Measurements from ENCODE around the gene BABAM1.

DNA sequence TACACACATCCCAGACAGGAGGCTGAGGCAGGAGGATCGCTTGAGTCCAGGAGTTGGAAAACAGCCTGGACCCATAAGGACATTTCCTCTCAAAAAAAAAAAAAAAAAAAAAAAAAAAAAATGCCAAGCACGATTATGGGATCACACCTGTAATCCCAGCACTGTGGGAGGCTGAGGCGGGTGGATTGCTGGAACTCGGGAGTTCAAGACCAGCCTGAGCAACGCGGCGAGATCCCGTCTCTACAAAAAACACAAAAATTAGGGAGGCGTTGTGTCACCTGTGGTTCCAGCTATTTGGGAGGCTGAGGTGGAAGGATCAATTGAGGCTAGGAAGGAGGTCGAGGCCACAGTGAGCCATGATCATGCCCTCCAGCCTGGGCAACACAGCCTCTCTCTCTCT, 42.2 kb upstream of the BABAM1 start:
- TF ChIP-seq, protein P1, sequence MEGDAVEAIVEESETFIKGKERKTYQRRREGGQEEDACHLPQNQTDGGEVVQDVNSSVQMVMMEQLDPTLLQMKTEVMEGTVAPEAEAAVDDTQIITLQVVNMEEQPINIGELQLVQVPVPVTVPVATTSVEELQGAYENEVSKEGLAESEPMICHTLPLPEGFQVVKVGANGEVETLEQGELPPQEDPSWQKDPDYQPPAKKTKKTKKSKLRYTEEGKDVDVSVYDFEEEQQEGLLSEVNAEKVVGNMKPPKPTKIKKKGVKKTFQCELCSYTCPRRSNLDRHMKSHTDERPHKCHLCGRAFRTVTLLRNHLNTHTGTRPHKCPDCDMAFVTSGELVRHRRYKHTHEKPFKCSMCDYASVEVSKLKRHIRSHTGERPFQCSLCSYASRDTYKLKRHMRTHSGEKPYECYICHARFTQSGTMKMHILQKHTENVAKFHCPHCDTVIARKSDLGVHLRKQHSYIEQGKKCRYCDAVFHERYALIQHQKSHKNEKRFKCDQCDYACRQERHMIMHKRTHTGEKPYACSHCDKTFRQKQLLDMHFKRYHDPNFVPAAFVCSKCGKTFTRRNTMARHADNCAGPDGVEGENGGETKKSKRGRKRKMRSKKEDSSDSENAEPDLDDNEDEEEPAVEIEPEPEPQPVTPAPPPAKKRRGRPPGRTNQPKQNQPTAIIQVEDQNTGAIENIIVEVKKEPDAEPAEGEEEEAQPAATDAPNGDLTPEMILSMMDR (conservative IDR thresholded peaks at IDR 0.05; ENCODE audit: low read length): no peak
- TF ChIP-seq EZH2phosphoT487 (IDR thresholded peaks at IDR 0.05; ENCODE audit: borderline replicate concordance): no peak

Measured in Loucy (cell line).